Activated naive CD8-positive, alpha-beta T cell treated with anti-CD3 and anti-CD28 coated beads, Interleukin-2, amount 10 ng/mL, durations not matched to agents 7 days and 5 days (primary cell): ENCODE measurements around the gene SNX25. TPM values are rescaled to one million over a fixed set of nuclear protein-coding genes. Genes with fewer than 3 reads are reported as not detected.
"Not testable (repeated sequence)": the region's sequence is repeated elsewhere in the genome, so short reads cannot be mapped to it uniquely, and the experiment has no call there.

Experiments used
- ATAC-seq: fragments of 150-1000 bp; cut with Tn5 transposase; one replicate; pipeline ENCODE4 v1.10.0; 2021; ENCODE audit warnings: low read depth, moderate library complexity
- POLR2A ChIA-PET: fragments of 350-600 bp; sonication (Branson Sonifier 250); formaldehyde crosslinking; loops from one replicate; lab custom pipeline; 2021; ENCODE audit warnings: antibody characterized with exemption; lab: Charles Lee
- DNase-seq: peaks from one replicate; pipeline ENCODE4 v3.0.0; 2021
- H3K27ac Mint-ChIP-seq: one replicate; pipeline ENCODE4 v1.8.0; 2022; ENCODE audit warnings: mild to moderate bottlenecking, mixed read lengths
- H3K27me3 Mint-ChIP-seq: one replicate; pipeline ENCODE4 v1.8.0; 2022; ENCODE audit warnings: mild to moderate bottlenecking, moderate library complexity, mixed read lengths
- H3K36me3 Mint-ChIP-seq: one replicate; pipeline ENCODE4 v1.8.0; 2021; ENCODE audit warnings: mild to moderate bottlenecking, mixed read lengths
- H3K4me1 Mint-ChIP-seq: one replicate; pipeline ENCODE4 v1.8.0; 2021; ENCODE audit warnings: mixed read lengths
- H3K4me3 Mint-ChIP-seq: one replicate; pipeline ENCODE4 v1.8.0; 2022; ENCODE audit warnings: mild to moderate bottlenecking, moderate library complexity, mixed read lengths
- H3K9me3 Mint-ChIP-seq: one replicate; pipeline ENCODE4 v1.8.0; 2021; ENCODE audit warnings: mixed read lengths
- total RNA-seq, 2 experiments: library from RNA; stranded (reverse); gene quantifications; one replicate each; pipeline ENCODE4 v1.2.3, GENCODE V29; 2021

Gene SNX25
- total RNA-seq, 2 experiments from 2014 or later: 15.9 to 16.4 TPM

DNA sequence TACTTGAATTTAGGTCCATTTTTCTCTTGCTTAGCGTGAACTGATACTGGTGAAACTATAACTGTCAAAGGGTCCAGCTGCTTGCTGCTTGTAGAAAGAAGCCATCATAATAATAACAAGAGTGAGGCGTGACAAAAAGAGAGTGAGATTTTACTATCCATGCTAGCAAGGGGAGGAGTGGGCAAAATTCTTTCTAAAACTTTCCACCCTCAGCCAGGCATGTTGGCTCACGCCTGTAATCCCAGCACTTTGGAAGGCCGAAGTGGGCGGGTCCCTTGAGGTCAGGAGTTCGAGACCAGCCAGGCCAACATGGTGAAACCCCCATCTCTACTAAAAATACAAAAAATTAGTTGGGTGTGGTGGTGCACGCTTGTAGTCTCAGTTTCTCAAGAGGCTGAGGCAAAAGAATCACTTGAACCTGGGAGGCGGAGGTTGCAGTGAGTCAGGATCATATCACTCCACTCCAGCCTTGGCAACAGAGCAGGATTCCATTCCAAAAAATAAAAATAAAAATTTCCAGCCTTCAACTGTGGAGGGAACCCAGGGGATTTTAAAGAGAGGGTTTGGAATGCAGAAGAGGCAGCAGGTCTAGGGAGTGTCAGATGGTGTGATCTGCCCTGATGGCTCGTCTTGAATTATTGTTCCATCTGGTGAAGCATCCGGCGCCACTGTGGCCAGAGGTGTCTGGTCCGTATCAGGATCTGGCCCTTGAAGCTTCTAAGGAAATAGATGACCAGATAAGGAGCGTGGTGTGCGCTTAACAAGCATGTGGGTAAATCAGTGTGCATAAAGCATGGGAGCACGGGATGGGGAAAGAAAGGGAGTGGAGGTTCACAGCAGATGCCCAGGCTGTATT, 134.6 kb downstream of the SNX25 start:
- peaks cover 14% of the 10 kb centered on the region for H3K4me1 Mint-ChIP-seq
- no peak for DNase-seq
- H3K27ac Mint-ChIP-seq: peak overlapping the region; percentile 43
- no peak for ATAC-seq
- H3K27me3 Mint-ChIP-seq: no peaks in the 10 kb centered on the region
- peaks cover 36% of the 10 kb centered on the region for H3K36me3 Mint-ChIP-seq
- no peak overlapping the region for H3K4me3 Mint-ChIP-seq
- no peaks in the 10 kb centered on the region for H3K9me3 Mint-ChIP-seq
- POLR2A ChIA-PET: no interaction called here

DNA sequence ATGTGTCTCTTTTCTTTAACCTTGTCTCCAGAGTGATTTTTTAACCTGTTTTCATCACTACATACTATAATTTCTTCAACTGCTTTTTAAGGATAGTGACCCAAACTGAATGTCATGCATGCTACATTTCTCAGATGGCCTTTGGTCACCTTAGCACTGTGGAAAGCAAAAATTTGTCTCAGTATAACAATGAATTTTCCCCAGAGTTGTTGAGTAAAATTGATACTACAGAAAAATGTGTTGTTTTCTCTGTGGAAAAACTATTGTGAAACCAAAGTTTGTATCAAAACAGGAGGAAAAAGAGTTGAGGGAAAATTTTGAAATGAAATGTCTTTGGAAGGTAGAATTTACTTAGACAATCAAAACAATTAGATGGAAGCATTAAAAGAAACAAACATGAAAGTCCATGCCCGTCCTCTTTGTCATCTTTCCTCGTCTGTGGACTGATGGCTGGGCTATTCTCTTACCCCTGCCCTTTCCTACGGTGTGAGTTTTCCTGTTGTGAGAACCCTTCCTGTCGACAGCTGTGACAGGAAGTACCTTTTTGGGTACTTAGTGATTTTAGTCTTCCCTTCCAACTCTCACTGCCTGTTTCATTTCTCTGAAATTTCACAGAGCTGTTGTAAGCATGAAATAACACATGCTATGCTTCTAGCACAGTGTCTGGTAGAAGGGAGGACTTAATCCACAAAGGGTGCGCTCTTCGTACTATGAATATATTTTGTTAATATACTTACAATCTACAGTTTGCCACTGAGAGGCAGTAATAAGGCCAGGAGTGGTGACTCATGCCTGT, 135.5 kb downstream of the SNX25 start:
- Mint-ChIP-seq H3K9me3 (no peaks in the 10 kb centered on the region), H3K27ac (peak overlapping the region; percentile 55), H3K36me3 (peaks cover 38% of the 10 kb centered on the region), H3K4me1 (peaks cover 14% of the 10 kb centered on the region), H3K27me3 (no peaks in the 10 kb centered on the region), H3K4me3 (peak overlapping the region; percentile 38)
- no peak for DNase-seq
- POLR2A ChIA-PET: interaction anchor here (1.0 kb wide), 1 partner anchor 52 kb away, joined by 3 read pairs; the partner anchor contains the start of gene ANKRD37
- peak; percentile 72 for ATAC-seq

DNA sequence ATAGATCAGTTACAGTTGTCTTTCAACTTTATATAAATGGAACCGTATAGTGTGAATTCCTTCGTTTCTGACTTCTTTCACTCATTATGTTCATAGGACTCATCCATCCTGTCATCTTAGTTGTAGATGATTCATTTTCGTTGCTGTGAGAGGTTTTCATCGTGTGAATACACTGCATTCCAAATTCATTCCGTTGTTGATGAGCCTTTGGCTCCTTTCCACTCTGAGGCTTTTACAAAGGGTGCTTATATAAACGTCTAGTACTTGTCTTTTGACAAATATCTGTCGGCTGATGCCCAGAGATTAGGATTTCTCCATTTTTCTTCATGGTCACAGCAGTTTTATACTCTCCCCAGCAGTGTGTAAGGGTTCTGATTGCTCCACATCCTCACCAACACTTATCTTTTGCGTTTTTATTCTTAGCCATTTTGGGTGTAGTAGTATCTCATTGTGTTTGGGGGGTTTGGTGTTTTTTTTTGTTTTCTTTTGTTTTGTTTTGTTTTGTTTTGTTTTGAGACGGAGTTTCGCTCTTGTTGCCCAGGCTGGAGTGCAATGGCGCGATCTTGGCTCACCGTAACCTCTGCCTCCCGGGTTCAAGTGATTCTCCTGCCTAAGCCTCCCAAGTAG, 137.7 kb downstream of the SNX25 start:
- POLR2A ChIA-PET: no interaction called here
- H3K27ac Mint-ChIP-seq: peak overlapping the region; percentile 16
- H3K36me3 Mint-ChIP-seq: peaks cover 38% of the 10 kb centered on the region
- DNase-seq (no peak), ATAC-seq (no peak)
- H3K9me3 Mint-ChIP-seq: no peaks in the 10 kb centered on the region
- H3K4me1 Mint-ChIP-seq: peaks cover 25% of the 10 kb centered on the region
- no peaks in the 10 kb centered on the region for H3K27me3 Mint-ChIP-seq
- no peak overlapping the region for H3K4me3 Mint-ChIP-seq

DNA sequence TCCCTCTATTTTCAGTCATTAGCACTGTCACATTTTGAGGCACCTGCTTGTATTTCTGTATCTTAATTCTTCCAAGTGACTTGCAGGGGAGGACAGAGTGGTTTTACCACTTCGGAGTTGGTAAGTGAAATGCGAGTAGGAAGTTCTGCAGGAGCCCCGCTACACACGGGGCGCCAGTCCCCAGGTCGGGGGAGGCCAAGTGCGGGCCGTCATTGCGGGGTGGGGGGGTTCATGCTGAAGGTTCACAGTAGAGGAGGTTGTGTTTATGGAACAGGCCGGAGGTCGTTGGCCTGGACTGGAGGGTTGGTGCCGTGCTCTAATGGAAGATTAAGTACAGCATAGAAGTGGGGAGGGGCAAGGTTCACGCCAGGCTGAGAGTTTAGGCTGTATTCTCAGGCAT, 142.3 kb downstream of the SNX25 start:
- Mint-ChIP-seq H3K9me3 (no peaks in the 10 kb centered on the region), H3K27me3 (no peaks in the 10 kb centered on the region), H3K4me1 (peaks cover 13% of the 10 kb centered on the region), H3K4me3 (no peak overlapping the region), H3K27ac (no peak overlapping the region), H3K36me3 (peaks cover 31% of the 10 kb centered on the region)
- no peak for ATAC-seq
- POLR2A ChIA-PET: no interaction called here
- DNase-seq: no peak

DNA sequence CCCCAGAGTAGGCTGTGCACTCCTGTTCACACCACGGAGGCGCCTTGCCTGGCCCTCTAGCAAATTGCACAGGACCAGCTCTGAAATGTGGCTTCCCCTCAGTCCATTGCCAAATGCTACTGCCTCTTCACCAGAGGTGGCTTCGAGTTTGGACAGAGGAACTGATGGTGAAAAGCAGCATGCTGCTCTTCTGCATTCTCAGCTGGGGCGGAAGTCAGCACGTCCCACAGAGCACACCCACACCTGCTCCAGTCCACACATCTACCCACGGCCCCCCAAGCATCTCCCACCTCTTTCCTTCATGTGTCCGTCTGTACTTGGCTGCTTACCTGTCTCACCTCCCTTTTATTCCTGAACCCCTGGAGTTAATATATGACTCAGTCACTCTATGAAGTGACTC, 142.8 kb downstream of the SNX25 start:
- Mint-ChIP-seq H3K9me3 (no peaks in the 10 kb centered on the region), H3K36me3 (peaks cover 27% of the 10 kb centered on the region), H3K27me3 (no peaks in the 10 kb centered on the region), H3K4me1 (peaks cover 13% of the 10 kb centered on the region), H3K27ac (no peak overlapping the region), H3K4me3 (no peak overlapping the region)
- no peak for ATAC-seq
- no peak for DNase-seq
- POLR2A ChIA-PET: no interaction called here

DNA sequence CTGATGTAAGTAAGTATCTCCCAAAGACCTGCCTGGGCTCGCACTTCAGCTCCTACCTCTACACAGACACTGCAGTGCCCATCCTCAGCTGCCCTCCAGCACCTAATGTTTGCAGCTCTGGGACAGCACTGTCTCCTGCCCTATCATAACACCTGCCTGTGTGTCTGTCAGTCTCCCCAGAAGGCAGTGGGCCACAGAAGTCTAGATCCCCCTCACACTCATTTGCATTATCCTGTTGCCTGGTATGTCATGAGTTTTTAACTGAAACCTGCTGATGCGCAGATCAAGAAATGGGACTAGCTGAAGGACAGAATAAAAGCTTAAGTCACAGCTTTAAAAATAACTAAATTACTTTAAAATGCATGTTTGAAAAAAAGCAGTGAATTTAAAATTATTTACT, 143.3 kb downstream of the SNX25 start:
- peaks cover 13% of the 10 kb centered on the region for H3K4me1 Mint-ChIP-seq
- H3K9me3 Mint-ChIP-seq: no peaks in the 10 kb centered on the region
- ATAC-seq (no peak), DNase-seq (no peak)
- no peak overlapping the region for H3K4me3 Mint-ChIP-seq
- H3K27me3 Mint-ChIP-seq: no peaks in the 10 kb centered on the region
- POLR2A ChIA-PET: no interaction called here
- peaks cover 26% of the 10 kb centered on the region for H3K36me3 Mint-ChIP-seq
- no peak overlapping the region for H3K27ac Mint-ChIP-seq

DNA sequence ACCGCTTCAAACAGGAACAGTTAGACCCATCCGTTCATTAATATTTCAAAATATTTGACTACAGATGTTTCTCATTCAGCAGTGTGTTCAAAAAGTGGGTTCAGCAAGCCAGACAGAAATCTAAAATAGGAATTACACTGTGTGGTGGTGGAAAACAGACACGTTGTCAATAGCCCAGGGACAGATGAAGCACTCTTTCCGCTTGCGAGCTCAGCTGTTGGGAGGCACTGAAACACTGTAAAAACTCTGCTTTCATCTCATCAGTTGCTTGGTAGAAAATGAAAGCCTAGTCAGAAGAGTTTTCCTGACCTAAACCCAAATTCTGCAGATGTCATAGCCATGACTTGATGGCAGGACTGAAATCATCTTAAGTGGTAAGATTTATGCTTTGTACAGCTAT, 147.8 kb downstream of the SNX25 start:
- no peak for ATAC-seq
- POLR2A ChIA-PET: no interaction called here
- no peak overlapping the region for H3K4me3 Mint-ChIP-seq
- DNase-seq: no peak
- H3K36me3 Mint-ChIP-seq: peaks cover 5% of the 10 kb centered on the region
- H3K27ac Mint-ChIP-seq: no peak overlapping the region
- H3K4me1 Mint-ChIP-seq: no peaks in the 10 kb centered on the region
- no peaks in the 10 kb centered on the region for H3K27me3 Mint-ChIP-seq
- H3K9me3 Mint-ChIP-seq: no peaks in the 10 kb centered on the region

DNA sequence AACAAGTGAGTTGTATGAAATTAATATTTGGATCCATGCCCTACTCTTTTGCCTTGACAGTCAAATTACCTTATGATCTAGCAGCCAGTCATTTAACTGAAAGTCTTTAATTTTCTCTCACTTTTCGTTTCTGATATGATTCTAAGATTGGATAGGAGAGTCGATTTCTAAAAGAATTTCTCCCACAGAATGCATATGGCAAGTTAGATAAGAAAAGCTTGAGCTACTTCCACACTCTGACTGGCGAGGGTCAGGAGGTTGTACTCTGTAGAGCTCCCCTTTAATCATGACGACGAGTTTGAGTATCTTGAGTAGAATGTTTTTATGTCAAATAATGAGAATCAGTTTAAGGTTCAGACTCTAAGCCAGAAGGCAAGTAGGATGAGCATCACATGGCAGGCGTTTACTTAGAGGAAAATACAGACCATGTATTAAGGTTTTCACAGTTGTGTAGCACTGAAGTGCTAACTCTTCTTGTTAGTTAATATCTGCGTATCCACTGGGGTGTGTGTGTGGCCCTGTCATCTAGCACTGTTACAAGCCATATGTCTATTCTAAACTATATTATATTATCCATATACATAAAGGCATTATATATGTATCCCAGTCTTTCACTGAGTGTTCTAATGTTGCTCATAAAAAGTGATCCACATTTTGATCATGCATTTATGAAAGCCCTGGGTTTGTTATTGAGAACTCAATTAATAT, 148.5 kb downstream of the SNX25 start:
- Mint-ChIP-seq H3K4me3 (no peak overlapping the region), H3K4me1 (no peaks in the 10 kb centered on the region), H3K36me3 (peaks cover 5% of the 10 kb centered on the region), H3K9me3 (no peaks in the 10 kb centered on the region), H3K27me3 (no peaks in the 10 kb centered on the region), H3K27ac (no peak overlapping the region)
- no peak for ATAC-seq
- POLR2A ChIA-PET: no interaction called here
- DNase-seq: no peak

DNA sequence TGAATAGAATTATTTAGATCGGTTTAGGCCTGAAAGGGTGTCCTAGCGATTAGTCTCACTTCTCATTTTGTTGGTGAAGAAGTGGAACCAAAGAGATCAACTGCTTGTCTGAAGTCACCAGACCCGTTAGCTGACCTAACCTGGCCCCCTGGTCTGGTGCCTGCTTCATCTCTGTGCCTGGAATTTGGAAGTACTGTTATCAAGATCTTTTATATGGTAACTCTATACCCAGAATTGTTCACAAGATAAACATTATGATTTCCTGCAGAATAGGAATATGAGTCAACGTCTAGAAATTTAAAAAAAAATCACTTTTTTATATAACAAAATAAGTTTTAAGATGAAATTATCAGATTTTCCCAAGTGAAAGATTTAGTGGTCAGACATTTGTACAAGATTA, 149.1 kb downstream of the SNX25 start:
- H3K36me3 Mint-ChIP-seq: peaks cover 5% of the 10 kb centered on the region
- H3K27me3 Mint-ChIP-seq: no peaks in the 10 kb centered on the region
- no peaks in the 10 kb centered on the region for H3K4me1 Mint-ChIP-seq
- H3K9me3 Mint-ChIP-seq: no peaks in the 10 kb centered on the region
- no peak overlapping the region for H3K4me3 Mint-ChIP-seq
- H3K27ac Mint-ChIP-seq: no peak overlapping the region
- DNase-seq: no peak
- POLR2A ChIA-PET: no interaction called here
- no peak for ATAC-seq

DNA sequence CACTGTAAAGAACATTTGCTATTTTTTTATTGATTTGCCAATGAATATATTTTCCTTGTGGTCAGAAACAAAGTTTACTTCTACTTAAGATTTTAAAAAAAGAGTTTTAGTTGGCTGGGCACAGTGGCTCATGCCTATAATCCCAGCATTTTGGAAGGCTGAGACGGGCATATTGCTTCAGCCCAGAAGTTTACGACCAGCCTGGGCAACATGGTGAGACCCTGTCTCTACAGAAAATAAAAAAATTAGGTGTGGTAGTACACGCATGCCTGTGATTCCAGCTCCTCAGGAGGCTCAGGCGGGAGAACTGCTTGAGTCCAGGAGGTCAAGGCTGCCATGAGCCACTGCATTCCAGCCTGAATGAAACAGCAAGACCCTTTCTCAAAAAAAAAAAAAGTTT, 149.6 kb downstream of the SNX25 start:
- ATAC-seq (no peak), DNase-seq (no peak)
- POLR2A ChIA-PET: no interaction called here
- Mint-ChIP-seq H3K36me3 (peaks cover 5% of the 10 kb centered on the region), H3K4me1 (no peaks in the 10 kb centered on the region), H3K4me3 (no peak overlapping the region), H3K27me3 (no peaks in the 10 kb centered on the region), H3K9me3 (no peaks in the 10 kb centered on the region), H3K27ac (no peak overlapping the region)

DNA sequence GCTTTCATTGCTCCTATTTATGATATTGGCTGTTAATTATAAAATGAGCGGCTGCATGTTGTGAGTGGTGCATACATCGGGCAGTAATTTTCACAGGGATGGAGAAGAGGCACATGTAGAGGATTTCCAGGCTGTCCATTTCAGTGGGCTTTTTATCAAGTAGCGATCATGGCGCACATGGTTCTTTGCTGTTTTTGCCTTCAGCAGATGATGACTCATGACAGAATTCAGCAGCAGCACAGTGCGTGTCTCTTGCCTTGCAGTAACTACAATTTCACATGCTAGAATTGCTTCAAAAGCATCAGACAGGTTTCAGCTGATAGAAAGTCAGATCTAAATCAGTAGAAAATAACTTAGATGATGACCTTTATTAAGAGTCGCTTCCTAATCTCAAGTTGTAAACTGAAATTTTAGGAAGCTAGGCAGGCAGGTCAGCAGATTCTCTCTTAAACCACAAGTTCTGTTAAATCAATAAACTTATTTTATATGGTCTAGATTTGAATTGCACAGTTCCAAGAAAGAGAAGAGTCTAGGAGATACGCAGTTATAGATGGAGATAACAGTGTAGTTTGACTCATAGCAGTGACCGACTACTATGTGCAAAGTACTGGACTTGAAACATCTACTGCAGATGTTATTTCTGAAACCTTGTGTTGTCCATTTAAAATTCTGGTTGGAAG, 150.5 kb downstream of the SNX25 start:
- DNase-seq: no peak
- H3K27ac Mint-ChIP-seq: no peak overlapping the region
- H3K4me1 Mint-ChIP-seq: no peaks in the 10 kb centered on the region
- H3K9me3 Mint-ChIP-seq: no peaks in the 10 kb centered on the region
- H3K36me3 Mint-ChIP-seq: peaks cover 2% of the 10 kb centered on the region
- no peak for ATAC-seq
- POLR2A ChIA-PET: no interaction called here
- no peak overlapping the region for H3K4me3 Mint-ChIP-seq
- no peaks in the 10 kb centered on the region for H3K27me3 Mint-ChIP-seq

DNA sequence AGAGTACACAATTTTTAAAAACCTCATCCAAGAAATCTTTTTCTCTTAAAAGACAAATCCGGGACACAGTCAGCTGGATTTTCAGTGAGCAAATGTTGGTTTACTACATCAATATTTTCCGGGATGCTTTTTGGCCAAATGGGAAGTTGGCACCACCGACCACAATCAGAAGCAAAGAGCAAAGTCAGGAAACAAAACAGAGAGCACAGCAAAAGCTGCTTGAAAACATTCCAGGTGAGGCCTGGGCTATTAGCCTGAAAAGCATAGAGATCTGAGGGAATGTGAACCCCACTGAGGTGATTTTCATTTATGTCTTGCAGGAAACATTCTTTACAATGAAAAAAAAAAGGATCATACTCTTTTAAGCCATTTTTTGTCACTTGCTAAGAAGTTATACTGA, 152.5 kb downstream of the SNX25 start:
- POLR2A ChIA-PET: no interaction called here
- Mint-ChIP-seq H3K36me3 (peaks cover 2% of the 10 kb centered on the region), H3K27me3 (no peaks in the 10 kb centered on the region), H3K4me1 (no peaks in the 10 kb centered on the region), H3K4me3 (no peak overlapping the region), H3K27ac (no peak overlapping the region), H3K9me3 (no peaks in the 10 kb centered on the region)
- no peak for ATAC-seq
- DNase-seq: no peak

DNA sequence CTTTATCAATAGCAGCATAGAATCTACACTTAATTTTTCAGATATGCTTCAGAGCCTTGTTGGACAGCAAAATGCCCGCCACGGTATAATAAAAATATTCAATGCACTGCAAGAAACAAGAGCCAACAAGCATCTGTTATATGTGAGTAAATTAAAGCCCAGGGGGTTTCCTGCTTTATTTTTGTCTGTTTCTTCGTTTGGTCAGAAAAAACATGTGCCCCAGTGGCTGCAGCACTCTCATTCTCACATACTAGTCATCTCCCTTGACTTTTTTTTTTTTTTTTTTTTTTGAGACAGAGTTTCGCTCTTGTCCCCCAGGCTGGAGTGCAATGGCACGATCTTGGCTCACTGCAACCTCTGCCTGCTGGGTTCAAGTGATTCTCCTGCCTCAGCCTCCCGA, 153.2 kb downstream of the SNX25 start:
- POLR2A ChIA-PET, H3K27me3 Mint-ChIP-seq, H3K9me3 Mint-ChIP-seq, H3K4me1 Mint-ChIP-seq, H3K27ac Mint-ChIP-seq, ATAC-seq, DNase-seq, H3K4me3 Mint-ChIP-seq, H3K36me3 Mint-ChIP-seq: not testable (repeated sequence)
